ENCODE measurements around the gene BCL6B.

The BCL6B gene

DNA sequence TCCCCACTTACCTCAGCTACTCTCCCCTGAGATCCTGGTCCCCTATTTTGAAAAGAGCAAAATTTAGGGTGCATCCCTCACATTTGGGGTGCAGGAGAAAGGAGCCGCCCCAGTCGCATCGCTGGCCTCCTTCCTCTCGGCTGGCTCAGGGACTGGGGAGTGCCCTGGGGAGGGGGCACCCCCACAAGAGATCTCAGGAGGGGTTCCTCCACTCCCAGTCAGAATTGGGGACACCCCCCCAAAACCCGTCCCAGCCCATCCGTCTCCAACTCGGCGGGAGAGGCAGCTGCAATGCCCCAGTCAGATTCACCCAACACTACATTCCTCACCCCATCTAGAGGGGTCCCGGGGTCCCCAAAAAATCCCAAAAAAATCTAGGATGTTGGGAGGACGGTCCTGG is 3.5 kb upstream of the BCL6B start:
- CTCF ChIA-PET, result interaction anchor here (1.0 to 8.5 kb wide), 8 partner anchors 10 to 353 kb away, joined by 3 to 145 read pairs (median 14); no protein-coding TSS in a partner anchor
- no peak overlapping the region for H3K4me3 ChIP-seq (ENCODE audit: low read depth, low read length)
- POLR2A ChIA-PET, result no interaction called here

DNA sequence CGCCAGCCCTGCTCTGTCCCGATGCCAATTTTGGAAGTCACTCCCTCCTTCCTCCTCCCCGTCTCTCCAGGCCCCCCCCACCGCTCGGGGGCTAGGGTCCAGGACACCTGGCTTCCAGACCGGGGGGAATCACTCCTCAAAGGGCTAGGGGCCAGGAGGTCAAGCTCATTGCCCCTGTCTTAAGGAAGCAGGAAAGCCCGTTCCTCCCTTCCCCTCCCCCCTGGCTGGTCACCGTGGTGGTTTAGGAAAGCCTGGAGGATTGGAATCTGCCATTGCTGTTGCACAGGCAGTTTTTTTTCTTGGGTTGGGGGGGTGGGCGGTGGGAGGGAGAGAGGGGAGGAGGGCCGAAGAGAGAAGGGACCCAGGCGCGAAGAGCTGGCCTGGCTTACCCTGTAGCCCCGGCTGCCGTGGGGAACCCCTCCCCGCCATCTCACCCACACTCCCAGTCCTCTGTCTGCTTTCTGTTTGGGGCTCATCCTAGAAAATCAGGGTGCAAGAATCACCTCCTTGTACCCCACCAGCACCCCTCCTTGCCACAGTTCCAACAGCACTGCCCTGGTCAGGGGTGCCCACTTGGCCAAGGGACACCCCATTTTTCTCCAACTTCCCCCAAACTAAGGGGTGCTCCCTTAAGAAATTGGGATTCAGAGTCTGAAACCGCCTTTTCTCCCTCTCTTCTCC is 2.9 kb upstream of the BCL6B start:
- TF ChIP-seq, protein P1, sequence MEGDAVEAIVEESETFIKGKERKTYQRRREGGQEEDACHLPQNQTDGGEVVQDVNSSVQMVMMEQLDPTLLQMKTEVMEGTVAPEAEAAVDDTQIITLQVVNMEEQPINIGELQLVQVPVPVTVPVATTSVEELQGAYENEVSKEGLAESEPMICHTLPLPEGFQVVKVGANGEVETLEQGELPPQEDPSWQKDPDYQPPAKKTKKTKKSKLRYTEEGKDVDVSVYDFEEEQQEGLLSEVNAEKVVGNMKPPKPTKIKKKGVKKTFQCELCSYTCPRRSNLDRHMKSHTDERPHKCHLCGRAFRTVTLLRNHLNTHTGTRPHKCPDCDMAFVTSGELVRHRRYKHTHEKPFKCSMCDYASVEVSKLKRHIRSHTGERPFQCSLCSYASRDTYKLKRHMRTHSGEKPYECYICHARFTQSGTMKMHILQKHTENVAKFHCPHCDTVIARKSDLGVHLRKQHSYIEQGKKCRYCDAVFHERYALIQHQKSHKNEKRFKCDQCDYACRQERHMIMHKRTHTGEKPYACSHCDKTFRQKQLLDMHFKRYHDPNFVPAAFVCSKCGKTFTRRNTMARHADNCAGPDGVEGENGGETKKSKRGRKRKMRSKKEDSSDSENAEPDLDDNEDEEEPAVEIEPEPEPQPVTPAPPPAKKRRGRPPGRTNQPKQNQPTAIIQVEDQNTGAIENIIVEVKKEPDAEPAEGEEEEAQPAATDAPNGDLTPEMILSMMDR (IDR thresholded peaks at IDR 0.05; ENCODE audit: insufficient read depth, low read length, missing control alignments), result no peak
- H3K4me3 ChIP-seq (ENCODE audit: low read depth, low read length), result peak overlapping the region; percentile 44
- POLR2A ChIA-PET, result no interaction called here
- CTCF ChIA-PET, result interaction anchor here (0.9 to 8.5 kb wide), 15 partner anchors 8 to 354 kb away, joined by 3 to 145 read pairs (median 7); partner anchors contain the start of genes RNASEK and SLC16A13
- no peak for DNase-seq (ENCODE audit: low read depth, low spot score)

More for the DNA sequence above, 3.5 kb upstream of the BCL6B start:
- DNase-seq (ENCODE audit: low read depth, low spot score), result no peak
- TF ChIP-seq, protein P1 (IDR thresholded peaks at IDR 0.05; ENCODE audit: insufficient read depth, low read length, missing control alignments), result no peak

DNA sequence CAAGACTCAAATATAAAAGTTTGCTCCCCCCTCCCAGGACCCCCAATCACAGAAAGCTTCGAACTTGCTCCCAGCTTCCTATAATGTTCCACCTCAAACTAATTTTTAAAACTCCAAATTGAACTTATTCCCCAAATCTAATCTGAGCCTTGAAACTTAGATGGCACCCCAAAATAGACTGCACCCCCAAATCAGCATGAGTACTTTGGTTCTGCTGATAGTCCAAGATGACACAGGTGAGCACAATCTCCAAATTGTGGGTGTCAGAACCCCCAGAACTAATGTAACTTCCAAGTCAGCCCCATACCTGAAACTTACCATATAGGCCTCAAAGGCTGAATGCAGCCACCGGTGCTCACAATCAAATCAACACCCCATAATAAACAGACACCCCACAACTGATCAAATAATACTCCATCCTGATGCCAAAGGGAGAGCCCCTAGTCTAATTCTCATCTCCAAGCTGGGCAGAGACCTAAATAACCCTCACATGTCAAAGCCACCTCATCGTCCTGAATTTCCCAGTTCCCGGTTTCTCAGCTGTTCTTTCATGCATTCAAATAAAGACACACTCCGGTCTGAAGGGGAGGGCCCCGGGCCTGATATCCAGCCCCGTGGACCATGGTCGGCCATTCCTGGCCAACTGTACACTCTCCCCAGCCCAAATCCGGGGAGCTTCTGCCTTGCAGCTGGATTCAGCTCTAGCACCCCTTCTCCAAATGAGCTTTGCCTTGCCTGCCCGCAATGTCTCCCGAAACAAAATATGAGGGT is 1.8 kb upstream of the BCL6B start:
- CTCF ChIA-PET, result interaction anchor here (0.6 to 8.5 kb wide), 43 partner anchors 8 to 407 kb away, joined by 3 to 145 read pairs (median 5); partner anchors contain the start of genes C17orf100, MED31, RNASEK and SLC16A13
- POLR2A ChIA-PET, result no interaction called here
- TF ChIP-seq, protein P1 (IDR thresholded peaks at IDR 0.05; ENCODE audit: insufficient read depth, low read length, missing control alignments), result no peak
- H3K4me3 ChIP-seq (ENCODE audit: low read depth, low read length), result no peak overlapping the region
- no peak for DNase-seq (ENCODE audit: low read depth, low spot score)

DNA sequence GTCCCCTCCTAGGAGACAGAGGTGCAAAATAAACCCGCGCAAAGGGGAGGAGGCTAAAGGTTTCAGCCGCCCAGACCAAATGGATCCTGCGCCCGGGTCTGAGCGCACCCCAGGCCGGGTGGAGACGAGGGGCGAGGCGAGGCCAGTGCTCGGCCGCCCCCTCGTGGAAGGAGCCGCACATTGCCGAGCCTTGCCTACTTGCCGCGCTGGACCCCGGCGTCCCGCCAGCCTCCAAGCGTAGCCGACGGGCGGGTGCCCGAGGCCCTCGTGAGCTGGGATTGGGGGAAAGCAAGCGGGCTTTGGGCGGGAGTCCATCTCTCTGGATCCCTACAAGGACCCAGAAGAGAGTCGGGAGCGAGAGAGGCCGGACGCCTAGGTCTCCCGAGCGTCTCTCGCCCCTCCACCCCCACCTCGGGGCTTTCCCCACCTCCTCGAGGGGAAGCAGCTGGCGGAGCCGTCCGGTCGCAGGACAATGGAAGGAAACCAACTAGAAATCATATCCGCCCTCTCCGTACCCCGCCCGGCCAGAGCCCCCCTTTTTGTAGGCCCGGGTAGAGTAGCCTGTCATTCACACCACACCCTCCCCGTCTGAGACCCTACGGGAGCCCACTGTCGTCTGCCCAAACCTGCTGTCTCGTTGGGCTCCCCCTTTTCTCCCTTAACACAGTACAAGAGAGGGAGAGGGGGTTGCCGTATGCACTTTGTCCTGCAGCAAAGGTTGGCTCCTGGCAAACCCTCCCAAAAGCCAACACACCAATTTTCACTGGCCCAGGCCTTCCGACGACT is 664 bp upstream of the BCL6B start:
- DNase-seq (ENCODE audit: low read depth, low spot score), result no peak
- TF ChIP-seq, protein P1 (IDR thresholded peaks at IDR 0.05; ENCODE audit: insufficient read depth, low read length, missing control alignments), result peak; percentile 98
- POLR2A ChIA-PET, result no interaction called here
- CTCF ChIA-PET, result interaction anchor here (0.6 to 8.5 kb wide), 43 partner anchors 7 to 408 kb away, joined by 3 to 145 read pairs (median 6); partner anchors contain the start of genes C17orf100, MED31, RNASEK and SLC16A13
- peak overlapping the region; percentile 44 for H3K4me3 ChIP-seq (ENCODE audit: low read depth, low read length)

DNA sequence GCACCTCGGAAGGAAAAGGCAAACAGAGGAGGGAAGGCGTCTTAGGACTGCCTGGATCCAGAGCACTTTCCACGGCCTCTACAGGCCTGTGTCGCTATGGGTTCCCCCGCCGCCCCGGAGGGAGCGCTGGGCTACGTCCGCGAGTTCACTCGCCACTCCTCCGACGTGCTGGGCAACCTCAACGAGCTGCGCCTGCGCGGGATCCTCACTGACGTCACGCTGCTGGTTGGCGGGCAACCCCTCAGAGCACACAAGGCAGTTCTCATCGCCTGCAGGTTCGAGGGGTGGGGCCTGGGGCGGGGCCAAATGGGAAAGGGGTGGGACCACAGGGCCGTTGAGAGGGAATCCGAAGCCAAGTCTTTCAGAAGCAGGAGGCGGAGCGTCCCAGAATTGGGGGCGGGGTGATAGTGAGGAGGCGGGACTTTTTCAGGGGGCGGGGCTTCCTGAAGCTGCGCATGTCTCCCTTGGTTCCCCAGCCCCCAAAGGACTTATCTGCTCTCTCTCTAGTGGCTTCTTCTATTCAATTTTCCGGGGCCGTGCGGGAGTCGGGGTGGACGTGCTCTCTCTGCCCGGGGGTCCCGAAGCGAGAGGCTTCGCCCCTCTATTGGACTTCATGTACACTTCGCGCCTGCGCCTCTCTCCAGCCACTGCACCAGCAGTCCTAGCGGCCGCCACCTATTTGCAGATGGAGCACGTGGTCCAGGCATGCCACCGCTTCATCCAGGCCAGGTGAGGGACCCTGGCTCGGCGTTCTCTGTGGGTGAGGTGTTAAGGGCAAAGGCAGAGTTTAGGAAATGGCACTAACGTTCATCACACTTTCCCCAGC is 939 bp downstream of the BCL6B start:
- H3K4me3 ChIP-seq (ENCODE audit: low read depth, low read length), result peak overlapping the region; percentile 12; the same call in 1 of the 2 replicates
- TF ChIP-seq, protein P1 (IDR thresholded peaks at IDR 0.05; ENCODE audit: insufficient read depth, low read length, missing control alignments), result no peak
- DNase-seq (ENCODE audit: low read depth, low spot score), result no peak
- CTCF ChIA-PET, result interaction anchor here (0.6 to 8.5 kb wide), 7 partner anchors 9 to 273 kb away, joined by 3 to 145 read pairs (median 12); a partner anchor contains a TSS
- POLR2A ChIA-PET, result no interaction called here

Data from AG04449 (cell line).